ENCODE data around the gene MPRIP.

MPRIP gene

DNA sequence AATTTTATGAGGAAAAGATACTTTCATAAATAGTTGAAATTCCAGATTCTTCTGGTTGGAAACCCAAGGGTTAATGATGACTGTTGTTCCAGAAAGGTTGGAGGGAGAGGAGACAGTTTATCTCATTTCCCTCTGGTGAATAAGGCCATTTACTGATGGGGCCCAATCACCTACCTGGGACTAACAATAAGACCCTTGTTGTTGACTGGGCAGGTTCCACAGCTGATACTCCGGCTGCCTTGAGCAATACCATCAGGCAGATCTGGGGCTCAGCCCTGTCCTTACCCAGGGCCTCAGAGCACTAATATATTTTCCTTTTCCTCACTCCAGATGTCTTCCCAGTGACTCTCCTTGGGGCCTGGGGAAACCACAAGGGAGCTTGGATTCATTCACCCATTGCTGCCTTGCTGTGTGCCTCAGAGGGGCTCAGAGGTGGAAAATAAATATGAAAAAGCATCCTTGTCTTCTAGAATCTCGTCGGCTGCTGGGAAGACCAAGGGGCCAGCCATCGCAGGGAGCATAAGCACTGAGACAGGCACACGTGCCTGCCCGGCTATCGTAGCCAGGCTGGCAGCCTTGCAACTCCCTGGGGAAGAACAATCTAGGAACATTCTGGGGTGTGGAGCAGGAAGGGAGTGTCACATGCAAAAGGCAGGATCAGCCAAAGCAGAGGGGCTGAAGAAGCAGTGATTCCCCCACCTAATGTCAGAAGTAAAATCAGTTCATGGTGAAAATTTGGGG, 54.4 kb downstream of the MPRIP start:
- no peak overlapping the region for H3K4me3 ChIP-seq (ENCODE audit: low read length)
- no peak for DNase-seq (ENCODE audit: low read depth, low spot score)

DNA sequence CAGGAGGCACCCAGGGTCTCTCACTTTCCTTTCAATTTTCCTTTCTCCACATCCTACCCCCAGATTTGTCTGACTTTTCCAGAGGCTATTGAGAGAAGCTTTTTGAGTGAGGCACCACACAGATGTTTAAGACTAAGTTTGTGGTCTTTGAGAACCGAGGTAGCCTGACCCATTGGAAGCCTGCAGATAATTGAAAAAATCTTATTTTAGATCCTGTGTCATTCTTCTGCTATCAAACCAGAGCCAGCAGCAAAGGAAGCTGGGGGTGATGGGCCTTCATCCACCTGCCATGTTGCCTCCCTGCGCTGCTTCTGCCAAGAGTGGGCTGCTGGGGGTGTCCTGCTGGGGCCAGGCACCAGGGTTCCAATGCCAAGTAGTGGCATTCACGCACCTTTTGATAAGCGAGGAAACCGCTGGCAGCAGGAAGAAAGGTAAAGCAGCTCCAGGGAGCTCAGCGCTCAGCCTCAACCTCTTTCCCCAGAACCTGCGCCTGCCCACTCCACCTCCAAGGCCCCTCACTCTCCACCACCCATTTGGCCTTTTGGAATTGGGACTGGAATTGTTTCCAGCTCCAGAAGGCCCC, 55.6 kb downstream of the MPRIP start:
- no peak overlapping the region for H3K4me3 ChIP-seq (ENCODE audit: low read length)
- DNase-seq (ENCODE audit: low read depth, low spot score): no peak

DNA sequence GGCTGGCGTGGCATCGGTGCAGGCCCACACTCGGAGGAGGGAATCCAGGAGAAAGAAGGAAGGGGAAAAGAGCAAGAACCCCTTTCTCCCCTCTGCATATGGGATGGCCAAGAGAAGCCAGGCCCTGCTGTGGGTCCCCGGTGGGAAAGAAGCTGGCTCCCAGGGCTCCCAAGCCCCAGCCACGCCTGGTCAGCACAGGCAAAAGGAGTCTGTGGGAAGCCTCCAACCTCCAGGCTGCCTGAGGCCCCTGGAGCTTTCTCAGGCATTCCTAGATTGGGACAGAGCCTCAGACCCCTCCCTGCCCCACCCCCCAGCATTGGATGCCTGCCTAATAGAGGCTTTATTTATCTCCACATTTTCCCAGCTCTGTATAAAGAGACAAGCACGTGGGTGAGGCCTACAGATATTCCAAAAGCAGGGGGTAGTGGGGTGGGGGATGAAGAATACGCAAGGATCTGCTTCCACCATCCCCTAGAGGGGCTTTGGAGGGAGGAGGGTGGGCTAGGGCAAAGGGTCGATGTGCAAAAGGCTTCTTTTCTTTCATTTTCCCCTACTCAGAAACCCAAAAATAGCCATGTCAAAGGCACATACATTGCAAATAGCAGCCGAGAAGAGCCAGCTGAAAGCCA, 56.4 kb downstream of the MPRIP start:
- no peak for DNase-seq (ENCODE audit: low read depth, low spot score)
- H3K4me3 ChIP-seq (ENCODE audit: low read length): no peak overlapping the region

DNA sequence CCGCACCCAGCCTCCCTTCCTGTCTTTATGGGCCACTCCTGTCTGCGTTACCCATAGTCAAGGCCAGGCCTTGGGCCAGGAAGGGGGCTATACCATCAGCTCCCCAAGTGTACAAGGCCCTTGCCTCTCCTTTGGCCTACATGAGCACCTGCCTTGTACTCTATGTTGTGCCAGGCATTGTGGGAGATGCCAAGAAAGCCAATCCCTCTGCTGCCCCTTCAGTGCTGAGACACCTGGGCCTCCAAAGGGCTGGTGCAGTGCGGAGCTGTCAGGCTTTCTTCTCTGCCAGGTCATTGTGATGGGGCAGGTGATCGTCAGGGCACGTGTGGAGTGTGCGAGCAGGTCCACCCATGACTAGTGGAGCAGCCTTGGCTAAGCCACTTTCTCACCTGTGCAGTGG, 59.9 kb downstream of the MPRIP start:
- no peak for DNase-seq (ENCODE audit: low read depth, low spot score)
- H3K4me3 ChIP-seq (ENCODE audit: low read length): no peak overlapping the region

DNA sequence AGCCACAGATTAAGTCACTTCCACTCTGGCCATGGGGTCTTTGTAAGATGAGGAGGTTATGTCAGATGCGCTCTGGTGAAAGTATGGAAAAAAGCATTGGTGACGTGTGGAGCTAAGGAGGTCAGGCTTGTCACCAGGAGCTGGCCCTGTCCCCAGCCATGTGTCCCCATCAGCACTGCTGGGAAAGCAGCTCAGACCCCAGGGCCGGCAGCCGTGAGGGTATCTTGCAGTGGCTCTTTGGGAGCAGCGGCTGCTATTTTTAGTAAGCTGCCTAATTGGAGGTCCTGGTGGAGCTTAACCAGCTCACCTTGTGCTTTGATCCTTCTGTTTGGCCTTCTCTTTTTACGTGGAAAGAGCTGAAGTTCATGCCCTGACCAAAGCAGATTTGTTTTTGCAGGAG, 60.9 kb downstream of the MPRIP start:
- no peak for DNase-seq (ENCODE audit: low read depth, low spot score)
- H3K4me3 ChIP-seq (ENCODE audit: low read length): no peak overlapping the region

DNA sequence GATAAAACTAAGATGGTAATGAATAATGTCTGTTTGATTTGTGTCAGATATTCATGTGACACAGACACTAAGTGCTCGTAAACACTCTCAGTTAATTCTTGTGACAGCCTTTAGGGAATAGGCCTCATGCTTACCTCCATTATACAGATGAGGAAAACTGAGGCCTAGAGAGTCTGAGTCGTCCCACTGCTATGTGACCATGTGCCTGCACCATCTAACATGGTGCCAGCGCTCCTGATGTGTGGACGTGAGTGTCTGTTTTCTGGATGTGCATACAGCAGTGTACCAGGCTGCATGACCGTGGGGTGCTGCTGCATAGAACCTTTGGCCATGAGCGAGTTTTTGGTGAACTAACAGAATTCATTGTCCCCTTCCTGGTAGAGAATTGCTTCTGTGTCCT, 61.8 kb downstream of the MPRIP start:
- no peak overlapping the region for H3K4me3 ChIP-seq (ENCODE audit: low read length)
- no peak for DNase-seq (ENCODE audit: low read depth, low spot score)

DNA sequence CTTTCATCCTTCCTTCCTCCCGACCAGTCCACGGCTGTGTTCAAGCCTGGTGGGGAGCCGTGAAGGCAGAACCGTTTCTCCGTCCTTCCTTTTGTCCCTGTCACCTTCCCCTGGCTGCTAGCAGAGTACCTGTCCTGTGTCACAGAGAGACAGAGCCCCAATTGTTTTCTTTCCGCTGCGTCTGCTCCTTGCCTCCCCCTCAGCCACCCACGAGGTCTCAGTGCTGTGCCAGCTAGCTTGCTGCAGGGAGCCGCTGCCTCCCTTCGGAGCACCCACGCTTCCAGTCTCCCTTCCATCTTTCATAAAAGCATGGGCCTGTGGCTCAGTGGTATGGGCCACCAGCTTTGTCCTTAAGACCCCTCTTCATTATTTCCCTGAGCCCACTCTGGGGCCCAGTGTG, 62.2 kb downstream of the MPRIP start:
- no peak for DNase-seq (ENCODE audit: low read depth, low spot score)
- no peak overlapping the region for H3K4me3 ChIP-seq (ENCODE audit: low read length)

DNA sequence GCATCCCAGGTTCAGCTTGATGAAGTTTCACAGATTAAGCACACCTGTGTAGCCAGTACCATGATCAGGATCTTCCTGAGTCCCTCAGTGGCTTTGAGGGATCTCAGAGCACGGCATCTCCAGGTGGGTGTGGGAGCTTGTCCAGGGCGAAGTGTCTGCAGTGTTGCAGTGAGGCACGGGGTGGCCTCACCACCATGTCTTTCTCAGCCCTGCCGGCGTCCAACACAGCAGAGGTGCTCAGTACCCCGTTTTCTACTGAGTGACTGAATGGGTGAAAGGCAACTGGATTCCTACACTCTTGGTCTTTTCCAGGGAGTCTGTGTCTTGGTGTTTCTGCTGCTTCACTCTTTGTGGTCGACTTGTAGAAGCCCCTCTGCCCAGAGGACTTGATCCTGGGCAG, 63.7 kb downstream of the MPRIP start:
- no peak for DNase-seq (ENCODE audit: low read depth, low spot score)
- H3K4me3 ChIP-seq (ENCODE audit: low read length): no peak overlapping the region

DNA sequence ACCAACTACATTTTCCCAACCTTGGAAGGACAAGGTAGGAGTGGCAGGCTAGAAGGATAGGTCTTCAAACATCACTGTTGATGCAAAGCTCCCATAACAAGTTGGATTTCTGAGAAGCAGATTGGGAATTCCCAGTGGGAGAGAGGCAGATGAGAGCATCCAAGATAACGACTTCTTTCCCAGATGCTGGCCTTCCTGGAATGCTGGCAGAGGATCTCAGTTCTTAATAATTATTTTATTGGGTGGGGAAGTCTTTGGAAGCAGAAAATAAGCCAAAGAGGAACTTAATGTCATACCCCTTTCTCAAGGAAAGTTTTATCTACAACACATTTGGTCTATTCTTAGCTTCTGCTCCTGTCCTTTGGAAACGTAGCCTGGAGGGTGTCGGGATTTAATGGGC, 64.5 kb downstream of the MPRIP start:
- no peak overlapping the region for H3K4me3 ChIP-seq (ENCODE audit: low read length)
- no peak for DNase-seq (ENCODE audit: low read depth, low spot score)

DNA sequence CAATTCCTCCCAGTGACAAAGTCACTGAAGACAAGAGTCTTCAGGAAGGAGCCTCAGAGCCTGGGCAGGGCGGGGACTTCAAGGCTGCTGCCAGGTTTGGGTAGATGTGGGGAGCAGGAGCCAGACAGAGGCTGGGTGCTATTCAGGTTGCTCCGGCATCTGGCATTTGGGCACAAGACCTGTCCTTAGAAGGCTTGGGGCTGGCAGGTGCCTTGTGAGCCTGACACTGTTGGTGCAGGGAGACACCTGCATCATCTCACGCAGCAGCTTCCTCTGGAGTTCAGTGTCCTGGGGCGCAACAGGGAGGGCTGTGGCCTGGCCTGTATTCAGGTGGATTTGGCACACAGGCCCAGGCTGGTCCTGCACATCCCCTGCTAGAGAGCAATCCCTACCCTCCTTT, 65.0 kb downstream of the MPRIP start:
- H3K4me3 ChIP-seq (ENCODE audit: low read length): no peak overlapping the region
- no peak for DNase-seq (ENCODE audit: low read depth, low spot score)

DNA sequence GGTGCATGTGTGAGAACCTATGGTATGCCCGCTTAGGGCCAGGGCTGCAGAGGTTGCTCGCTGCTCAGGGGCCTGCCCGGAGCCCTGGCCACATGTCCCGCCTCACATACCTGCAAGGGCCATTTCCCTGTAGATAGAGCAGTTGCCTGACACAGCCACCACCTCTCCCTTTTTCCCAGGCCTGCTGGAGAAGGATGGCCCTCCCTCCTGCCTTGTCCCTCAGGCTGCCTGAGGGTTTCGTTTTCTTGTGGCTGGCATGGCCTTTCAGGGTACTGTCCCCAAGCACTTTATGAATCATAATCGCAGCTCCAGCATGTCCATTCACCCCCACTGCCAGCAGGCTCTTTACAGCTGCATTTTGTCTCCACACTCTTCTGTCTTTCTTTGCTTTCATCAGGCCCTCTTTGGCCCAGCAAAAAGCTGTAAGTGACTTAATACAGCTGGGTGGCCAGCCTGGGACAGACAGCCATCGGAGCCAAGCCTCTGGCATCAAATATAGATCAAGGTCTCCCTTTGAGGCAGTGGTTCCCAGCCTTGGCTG, 65.7 kb downstream of the MPRIP start:
- no peak overlapping the region for H3K4me3 ChIP-seq (ENCODE audit: low read length)
- DNase-seq (ENCODE audit: low read depth, low spot score): no peak

DNA sequence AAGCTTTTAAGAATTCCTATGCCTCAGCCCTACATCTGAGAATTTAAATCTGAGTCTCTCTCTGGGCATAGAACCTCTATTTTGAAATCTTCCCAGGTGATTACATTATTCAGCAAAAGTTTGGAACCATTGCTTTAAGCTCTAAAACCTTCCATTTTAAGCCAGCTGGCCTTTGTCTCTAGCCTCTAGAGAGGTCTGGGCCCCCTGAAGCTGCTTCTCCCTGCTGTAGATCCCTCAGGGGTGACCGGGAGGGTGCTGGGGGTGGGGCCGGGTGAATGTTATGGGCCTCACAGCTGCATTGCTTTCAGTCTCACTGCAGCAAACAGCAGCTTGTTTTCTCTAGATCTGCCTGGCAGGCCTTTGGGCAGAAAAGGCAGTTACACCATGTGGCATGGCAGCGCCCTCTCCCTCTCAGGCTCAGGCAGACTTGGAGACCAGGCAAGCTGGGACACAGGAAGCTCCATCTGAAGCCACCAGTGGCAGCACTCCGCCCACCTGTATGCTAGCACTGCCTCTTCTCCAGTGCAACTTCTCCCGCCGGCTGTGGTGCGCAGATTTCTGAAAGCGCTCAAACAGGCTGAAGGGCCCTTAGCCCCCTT, 66.3 kb downstream of the MPRIP start:
- no peak for DNase-seq (ENCODE audit: low read depth, low spot score)
- H3K4me3 ChIP-seq (ENCODE audit: low read length): no peak overlapping the region

DNA sequence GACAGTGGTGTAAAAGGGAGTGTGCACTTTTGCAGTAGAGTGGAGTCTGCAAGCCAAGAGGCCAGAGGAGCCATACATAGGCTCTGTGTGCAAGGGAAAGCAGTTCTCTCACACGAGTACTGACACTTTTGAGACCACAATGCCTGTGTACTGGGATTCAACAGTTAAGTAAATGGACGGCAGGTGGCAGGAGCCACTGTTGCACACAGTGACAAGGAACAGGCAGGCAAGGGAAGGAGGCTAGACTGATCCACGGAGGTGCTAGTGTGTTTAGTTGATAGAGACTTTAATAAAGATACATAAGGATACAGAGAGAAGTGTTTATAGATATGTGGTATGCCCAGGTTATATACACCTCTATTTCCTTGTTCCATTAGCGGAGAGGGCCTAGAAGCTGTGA, 67.0 kb downstream of the MPRIP start:
- no peak for DNase-seq (ENCODE audit: low read depth, low spot score)
- H3K4me3 ChIP-seq (ENCODE audit: low read length): no peak overlapping the region

DNA sequence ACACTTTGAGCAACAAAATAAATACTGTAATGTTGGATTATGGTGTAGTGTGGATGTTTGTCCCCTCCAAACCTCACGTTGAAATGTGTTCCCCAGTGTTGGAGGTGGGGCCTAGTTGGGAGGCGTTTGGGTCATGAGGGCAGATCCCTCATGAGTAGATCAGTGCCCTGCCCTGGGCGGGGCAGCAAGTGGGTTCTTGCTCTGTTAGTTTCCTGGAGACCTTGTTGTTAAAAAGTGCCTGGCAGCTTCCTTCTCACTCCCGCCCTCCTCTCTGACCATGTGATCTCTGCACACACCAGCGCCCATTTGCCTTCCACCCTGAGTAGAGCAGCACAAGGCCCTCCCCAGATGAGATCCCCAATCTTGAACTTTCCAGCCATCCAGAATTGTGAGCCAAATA, 67.7 kb downstream of the MPRIP start:
- DNase-seq (ENCODE audit: low read depth, low spot score): no peak

DNA sequence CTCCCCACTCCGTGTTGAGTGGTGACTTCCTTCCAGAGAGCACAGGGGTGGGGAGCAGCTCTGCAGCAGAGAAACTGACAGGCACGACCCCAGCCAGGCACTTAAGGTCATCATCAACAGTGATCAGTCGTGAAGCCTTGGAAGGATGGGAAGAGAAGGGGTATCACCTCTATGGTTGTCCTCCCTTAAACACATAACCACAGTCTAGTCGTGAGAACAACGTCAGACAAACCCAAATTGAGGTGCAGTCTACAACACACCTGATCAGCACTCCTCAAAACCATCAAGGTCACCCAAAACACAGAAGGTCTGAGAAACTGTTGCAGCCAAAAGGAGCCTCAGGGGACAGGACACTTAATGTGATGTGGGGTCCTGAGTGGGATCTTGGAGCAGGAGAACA, 68.3 kb downstream of the MPRIP start:
- no peak overlapping the region for H3K4me3 ChIP-seq (ENCODE audit: low read length)

More for the DNA sequence above, 67.7 kb downstream of the MPRIP start:
- no peak overlapping the region for H3K4me3 ChIP-seq (ENCODE audit: low read length)

DNA sequence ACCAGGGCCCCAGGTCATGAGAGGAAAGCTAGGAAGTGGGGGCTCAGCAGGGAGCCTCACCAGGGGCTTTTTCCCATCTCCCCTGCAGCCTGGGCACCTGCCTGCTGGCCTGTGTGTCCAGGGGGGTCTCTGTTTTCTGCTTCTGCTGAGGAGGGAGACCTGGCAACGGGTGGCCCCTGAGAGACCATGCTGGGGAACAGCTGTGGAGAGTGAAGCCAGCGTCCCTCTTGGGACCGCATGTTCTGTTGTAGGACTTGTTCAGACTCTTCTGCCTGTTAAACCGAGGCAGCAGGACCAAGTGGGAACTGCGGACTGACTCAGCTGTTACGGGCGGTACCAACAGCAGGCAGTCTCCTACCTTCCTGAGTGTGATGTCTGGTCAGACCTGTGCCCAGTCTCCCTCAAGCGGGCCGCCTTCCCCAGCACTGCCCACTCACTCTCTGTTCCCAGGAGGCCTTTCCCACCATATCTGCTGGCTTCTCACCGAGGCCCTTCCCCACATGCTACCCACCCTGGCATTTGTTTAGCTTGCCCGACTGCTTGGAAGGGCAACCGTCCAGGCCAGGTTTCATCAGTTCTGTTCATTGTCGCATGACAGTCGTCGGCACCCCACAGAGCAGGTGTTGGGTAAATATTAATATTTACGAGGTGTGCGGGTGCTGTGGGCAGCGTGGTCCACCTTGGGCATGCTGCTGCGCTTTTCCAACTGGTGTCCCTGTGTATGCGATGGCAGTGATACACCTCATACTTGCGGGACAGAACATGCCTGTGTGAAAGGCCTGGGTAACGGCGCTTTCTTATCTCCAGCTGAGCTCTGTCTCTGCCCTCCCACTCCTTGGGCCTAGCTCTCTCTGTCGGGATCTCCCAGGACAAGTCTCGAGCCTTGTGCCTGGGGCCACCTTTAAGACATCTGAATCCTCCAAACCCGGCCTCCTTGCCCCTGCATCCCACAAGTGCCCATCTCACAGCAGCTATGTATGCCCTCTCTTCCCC, 69.4 kb downstream of the MPRIP start:
- no peak for DNase-seq (ENCODE audit: low read depth, low spot score)
- H3K4me3 ChIP-seq (ENCODE audit: low read length): no peak overlapping the region

More for the DNA sequence above, 68.3 kb downstream of the MPRIP start:
- DNase-seq (ENCODE audit: low read depth, low spot score): no peak

DNA sequence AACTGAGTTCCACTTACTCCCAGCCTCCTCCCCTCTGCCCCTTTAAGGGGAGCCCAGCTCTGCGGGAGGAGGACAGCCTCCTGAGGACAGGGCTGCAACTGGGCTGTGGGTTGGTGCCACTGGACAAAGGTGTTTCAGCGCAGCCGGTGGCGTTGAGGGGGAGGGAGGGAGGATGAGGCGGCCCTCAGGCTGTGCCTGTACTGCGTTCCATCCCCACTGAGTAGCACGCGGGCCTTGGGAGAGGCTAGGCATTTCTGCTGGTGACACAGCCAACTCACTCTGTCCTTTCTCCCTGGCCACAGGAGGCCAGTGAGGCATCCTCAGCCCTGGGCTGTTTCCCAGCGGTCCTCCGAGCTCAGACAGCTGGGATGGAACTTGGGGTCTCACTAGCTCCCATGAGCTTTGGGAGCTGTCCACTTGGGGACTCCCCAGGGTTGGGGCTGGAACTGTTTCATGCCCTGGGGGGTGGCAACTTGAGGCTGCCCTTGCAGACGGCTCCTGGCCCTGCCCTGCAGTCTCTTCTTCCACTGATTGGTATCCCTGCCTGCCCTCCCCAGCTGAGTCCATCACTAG, 70.5 kb downstream of the MPRIP start:
- DNase-seq (ENCODE audit: low read depth, low spot score): no peak
- no peak overlapping the region for H3K4me3 ChIP-seq (ENCODE audit: low read length)

DNA sequence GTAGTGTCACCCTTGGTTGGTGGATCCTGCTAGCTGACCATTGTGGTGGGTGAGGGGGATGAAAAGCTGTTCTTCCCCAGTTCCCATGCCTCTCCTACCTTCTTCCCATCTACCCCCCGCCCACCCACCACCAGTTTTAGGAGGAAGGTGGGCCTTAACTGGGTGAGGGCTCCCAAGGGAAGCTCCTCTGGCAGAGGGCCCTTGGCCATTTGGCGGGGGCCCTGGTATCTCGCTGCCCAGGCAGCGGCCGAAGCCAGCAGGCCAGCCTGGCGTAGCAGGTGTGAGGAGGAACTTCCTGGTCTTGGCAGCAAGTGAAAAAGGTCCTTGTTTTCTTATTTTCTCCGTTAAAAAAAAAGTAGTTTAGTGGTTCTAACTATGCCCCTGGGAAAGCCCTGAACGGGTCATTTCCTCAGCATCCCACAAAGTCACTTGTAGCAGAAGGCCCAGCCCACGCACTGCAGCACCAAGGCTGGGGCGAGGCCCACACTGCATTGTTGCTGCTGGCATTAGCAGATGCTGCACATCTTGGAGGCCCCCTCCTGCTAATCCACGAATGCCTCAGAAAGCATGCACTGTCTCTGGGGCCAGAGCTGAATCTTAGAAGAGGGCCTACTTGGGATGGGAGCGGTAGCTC, 72.5 kb downstream of the MPRIP start:
- H3K4me3 ChIP-seq (ENCODE audit: low read length): no peak overlapping the region
- DNase-seq (ENCODE audit: low read depth, low spot score): no peak
